ENCODE results near the gene ZCCHC14.

- TF ChIP-seq, protein P1, sequence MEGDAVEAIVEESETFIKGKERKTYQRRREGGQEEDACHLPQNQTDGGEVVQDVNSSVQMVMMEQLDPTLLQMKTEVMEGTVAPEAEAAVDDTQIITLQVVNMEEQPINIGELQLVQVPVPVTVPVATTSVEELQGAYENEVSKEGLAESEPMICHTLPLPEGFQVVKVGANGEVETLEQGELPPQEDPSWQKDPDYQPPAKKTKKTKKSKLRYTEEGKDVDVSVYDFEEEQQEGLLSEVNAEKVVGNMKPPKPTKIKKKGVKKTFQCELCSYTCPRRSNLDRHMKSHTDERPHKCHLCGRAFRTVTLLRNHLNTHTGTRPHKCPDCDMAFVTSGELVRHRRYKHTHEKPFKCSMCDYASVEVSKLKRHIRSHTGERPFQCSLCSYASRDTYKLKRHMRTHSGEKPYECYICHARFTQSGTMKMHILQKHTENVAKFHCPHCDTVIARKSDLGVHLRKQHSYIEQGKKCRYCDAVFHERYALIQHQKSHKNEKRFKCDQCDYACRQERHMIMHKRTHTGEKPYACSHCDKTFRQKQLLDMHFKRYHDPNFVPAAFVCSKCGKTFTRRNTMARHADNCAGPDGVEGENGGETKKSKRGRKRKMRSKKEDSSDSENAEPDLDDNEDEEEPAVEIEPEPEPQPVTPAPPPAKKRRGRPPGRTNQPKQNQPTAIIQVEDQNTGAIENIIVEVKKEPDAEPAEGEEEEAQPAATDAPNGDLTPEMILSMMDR (IDR thresholded peaks at IDR 0.05) = no peak
- TF ChIP-seq POLR2A (IDR thresholded peaks at IDR 0.05; ENCODE audit: low read depth) (no peak), POLR2AphosphoS5 (IDR thresholded peaks at IDR 0.05) (no peak)
Measured at GRCh38 chr16:87424266-87424665, 68.6 kb downstream of the ZCCHC14 start.

Data from esophagus muscularis mucosa (tissue), 3 donors.